Colonic mucosa (tissue), 4 donors: ENCODE measurements around the gene LMNTD1. TPM values are rescaled to one million over a fixed set of nuclear protein-coding genes. Genes with fewer than 3 reads are reported as not detected.

Experiments used
- DNase-seq: peaks from one replicate; pipeline ENCODE4 v3.0.0-alpha.2; 2020
- H3K27ac ChIP-seq: fragments of 200-600 bp; one replicate; pipeline ENCODE4 v1.8.0; 2021
- H3K27me3 ChIP-seq: fragments of 200-600 bp; one replicate; pipeline ENCODE4 v1.8.0; 2021
- H3K36me3 ChIP-seq: fragments of 200-600 bp; one replicate; pipeline ENCODE4 v1.8.0; 2021
- H3K4me1 ChIP-seq: fragments of 200-600 bp; one replicate; pipeline ENCODE4 v1.8.0; 2021; ENCODE audit warnings: mild to moderate bottlenecking
- H3K4me3 ChIP-seq: fragments of 200-600 bp; one replicate; pipeline ENCODE4 v1.8.0; 2021
- H3K9ac ChIP-seq, 2 donors: one replicate each; pipeline ENCODE4 v1.7.0; 2013; ENCODE audit warnings: control low read depth in 2 of 2, low read depth in 2 of 2, low read length in 2 of 2
- H3K9me3 ChIP-seq: fragments of 200-600 bp; one replicate; pipeline ENCODE4 v1.8.0; 2021
- intact Hi-C: fragments of 100-400 bp; cut with DNase I; formaldehyde crosslinking; loops from one replicate; pipeline ENCODE4 v1.14.1; 2022
- total RNA-seq, 2 donors: library from RNA; stranded (reverse); fragmentation: NEBNext Ultra II Directional in 1 of 2; extraction: Animal tissue kit (Norgen Biotek cat#: 25700) in 1 of 2; gene quantifications; one replicate each; pipeline ENCODE4 v1.2.1, GENCODE V29; 2021
- TF ChIP-seq, protein P1 (sequence below): fragments of 200-600 bp; IDR thresholded peaks from one replicate; pipeline ENCODE4 v1.8.0; 2022; ENCODE audit warnings: antibody characterized with exemption, mild to moderate bottlenecking
- donor health status: healthy.
- donor health status: DM: no; HTN: no; CAD: no.
- donor health status: DM: no; HTN: no; CAD: no.

Gene LMNTD1
- total RNA-seq, 2 donors from 2014 or later, result not detected

GRCh38 chr12:25518512-25518911, 34.6 kb downstream of the LMNTD1 start:
- no peak overlapping the region for H3K9ac ChIP-seq

GRCh38 chr12:25504744-25505143, 48.3 kb downstream of the LMNTD1 start:
- Histone ChIP-seq H3K27me3 (no peaks in the 10 kb centered on the region), H3K36me3 (no peaks in the 10 kb centered on the region), H3K4me3 (no peak overlapping the region), H3K9me3 (no peaks in the 10 kb centered on the region), H3K4me1 (no peaks in the 10 kb centered on the region), H3K27ac (no peak overlapping the region), H3K9ac (no peak overlapping the region)
- intact Hi-C loops, result no loop called here
- TF ChIP-seq, protein P1, sequence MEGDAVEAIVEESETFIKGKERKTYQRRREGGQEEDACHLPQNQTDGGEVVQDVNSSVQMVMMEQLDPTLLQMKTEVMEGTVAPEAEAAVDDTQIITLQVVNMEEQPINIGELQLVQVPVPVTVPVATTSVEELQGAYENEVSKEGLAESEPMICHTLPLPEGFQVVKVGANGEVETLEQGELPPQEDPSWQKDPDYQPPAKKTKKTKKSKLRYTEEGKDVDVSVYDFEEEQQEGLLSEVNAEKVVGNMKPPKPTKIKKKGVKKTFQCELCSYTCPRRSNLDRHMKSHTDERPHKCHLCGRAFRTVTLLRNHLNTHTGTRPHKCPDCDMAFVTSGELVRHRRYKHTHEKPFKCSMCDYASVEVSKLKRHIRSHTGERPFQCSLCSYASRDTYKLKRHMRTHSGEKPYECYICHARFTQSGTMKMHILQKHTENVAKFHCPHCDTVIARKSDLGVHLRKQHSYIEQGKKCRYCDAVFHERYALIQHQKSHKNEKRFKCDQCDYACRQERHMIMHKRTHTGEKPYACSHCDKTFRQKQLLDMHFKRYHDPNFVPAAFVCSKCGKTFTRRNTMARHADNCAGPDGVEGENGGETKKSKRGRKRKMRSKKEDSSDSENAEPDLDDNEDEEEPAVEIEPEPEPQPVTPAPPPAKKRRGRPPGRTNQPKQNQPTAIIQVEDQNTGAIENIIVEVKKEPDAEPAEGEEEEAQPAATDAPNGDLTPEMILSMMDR, result no peak
- DNase-seq, result no peak

More at GRCh38 chr12:25518512-25518911, 34.6 kb downstream of the LMNTD1 start:
- TF ChIP-seq, protein P1, result no peak
- H3K4me1 ChIP-seq, result no peaks in the 10 kb centered on the region
- H3K27me3 ChIP-seq, result no peaks in the 10 kb centered on the region
- no peak overlapping the region for H3K27ac ChIP-seq
- no peak overlapping the region for H3K4me3 ChIP-seq
- no peaks in the 10 kb centered on the region for H3K36me3 ChIP-seq
- no peak for DNase-seq
- intact Hi-C loops, result no loop called here
- H3K9me3 ChIP-seq, result no peaks in the 10 kb centered on the region

DNA sequence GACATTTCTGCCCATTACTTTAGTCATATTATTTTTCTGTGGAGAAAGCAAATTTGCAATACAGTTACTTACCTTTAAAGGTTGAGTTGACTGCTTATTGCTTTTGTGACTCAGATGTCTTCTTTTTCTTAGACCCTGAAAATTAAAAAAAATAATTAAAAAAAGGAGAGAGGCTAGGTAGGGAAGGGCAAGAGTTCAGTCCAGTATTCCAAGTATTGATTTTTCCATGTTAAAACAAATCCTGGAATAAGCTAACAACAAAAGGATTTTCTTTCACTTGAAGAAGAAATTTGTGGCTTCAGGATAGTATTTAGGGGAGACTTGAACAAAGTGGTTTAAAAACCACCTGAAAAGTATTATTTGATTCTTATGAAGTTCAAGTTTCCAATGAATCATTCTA, 49.4 kb downstream of the LMNTD1 start:
- intact Hi-C loops, result no loop called here
- H3K4me3 ChIP-seq, result no peak overlapping the region
- no peaks in the 10 kb centered on the region for H3K9me3 ChIP-seq

GRCh38 chr12:25502596-25502995, 50.5 kb downstream of the LMNTD1 start:
- DNase-seq, result no peak
- Histone ChIP-seq H3K27ac (no peak overlapping the region), H3K4me3 (no peak overlapping the region), H3K36me3 (no peaks in the 10 kb centered on the region), H3K4me1 (no peaks in the 10 kb centered on the region), H3K9ac (no peak overlapping the region), H3K27me3 (no peaks in the 10 kb centered on the region), H3K9me3 (no peaks in the 10 kb centered on the region)
- TF ChIP-seq, protein P1, result no peak
- intact Hi-C loops, result no loop called here

More for the DNA sequence above, 49.4 kb downstream of the LMNTD1 start:
- no peaks in the 10 kb centered on the region for H3K27me3 ChIP-seq
- no peaks in the 10 kb centered on the region for H3K36me3 ChIP-seq
- TF ChIP-seq, protein P1, result no peak
- no peak overlapping the region for H3K9ac ChIP-seq
- H3K27ac ChIP-seq, result no peak overlapping the region
- no peak for DNase-seq
- H3K4me1 ChIP-seq, result no peaks in the 10 kb centered on the region

- Histone ChIP-seq H3K9me3 (no peaks in the 10 kb centered on the region), H3K9ac (no peak overlapping the region), H3K4me3 (no peak overlapping the region), H3K36me3 (no peaks in the 10 kb centered on the region), H3K27me3 (no peaks in the 10 kb centered on the region), H3K27ac (no peak overlapping the region), H3K4me1 (no peaks in the 10 kb centered on the region)
- intact Hi-C loops, result no loop called here
- TF ChIP-seq, protein P1, result no peak
- no peak for DNase-seq
Observed at GRCh38 chr12:25502118-25502517, 51.0 kb downstream of the LMNTD1 start.
